AG04450 (cell line): ENCODE data around the gene DCAF8. TPM values are rescaled to one million over a fixed set of nuclear protein-coding genes. Genes with fewer than 3 reads are reported as not detected.

Source experiments
- CTCF ChIA-PET: fragments of 300-600, 350-600 bp; formaldehyde crosslinking; extraction: SDS; loops from one replicate; lab custom pipeline; 2022; ENCODE audit warnings: antibody characterized with exemption, inconsistent platforms; lab: Charles Lee
- POLR2A ChIA-PET: fragments of 350-600 bp; formaldehyde crosslinking; extraction: SDS; loops from one replicate; lab custom pipeline; 2021; ENCODE audit warnings: antibody characterized with exemption, inconsistent platforms; lab: Yijun Ruan, JAX
- DNase-seq: peaks from one replicate; pipeline ENCODE4 v3.0.0-alpha.2; 2011; ENCODE audit warnings: low read depth, low spot score
- H3K27ac ChIP-seq: one replicate; pipeline ENCODE4 v1.5.1; 2012; ENCODE audit warnings: low read depth, low read length, control low read depth
- H3K27me3 ChIP-seq: one replicate; pipeline ENCODE4 v1.6.0; 2012; ENCODE audit warnings: low read length; ENCODE audit not compliant: control insufficient read depth, insufficient read depth
- H3K4me3 ChIP-seq: 2 replicates; pipeline ENCODE4 v1.5.1; 2011; ENCODE audit warnings: mild to moderate bottlenecking, low read depth, low read length, control low read depth
- H3K9me3 ChIP-seq: 2 replicates; pipeline ENCODE4 v1.5.1; 2012; ENCODE audit warnings: low read length; ENCODE audit not compliant: control insufficient read depth, insufficient read depth
- CTCF ChIP-seq: IDR thresholded peaks from 2 replicates; pipeline ENCODE4 v1.5.1; 2011; ENCODE audit warnings: low read depth, low read length, control low read depth, inconsistent platforms
- polyA plus RNA-seq: library from polyadenylated mRNA; depleted of rRNA; stranded (reverse); fragments of >200 nt; gene quantifications from 2 replicates; pipeline ENCODE4 v1.2.3, GENCODE V29; 2011

The DCAF8 gene
- polyA plus RNA-seq, 1 experiment = 108 TPM

- DNase-seq = no peak
- ChIA-PET CTCF (interaction anchor here (2.1 to 9.2 kb wide), 3 partner anchors 11 to 43 kb away, joined by 11 to 130 read pairs (median 22); no protein-coding TSS in a partner anchor), POLR2A (interaction anchor here (0.9 to 1.1 kb wide), 2 partner anchors 10 kb away, joined by 3 to 4 read pairs; no protein-coding TSS in a partner anchor)
- no peak for TF ChIP-seq CTCF
- Histone ChIP-seq H3K9me3 (peaks cover 2% of the 10 kb centered on the region; the same call in 1 of the 2 replicates), H3K27me3 (no peaks in the 10 kb centered on the region), H3K4me3 (peak overlapping the region; percentile 11), H3K27ac (peak overlapping the region; percentile 31)
These were observed 53.6 kb downstream of the DCAF8 start for GRCh38 chr1:160208557-160209320.

- POLR2A ChIA-PET = interaction anchor here (0.9 kb wide), 1 partner anchor 11 kb away, joined by 3 read pairs; no protein-coding TSS in a partner anchor
- Histone ChIP-seq H3K9me3 (peaks cover 2% of the 10 kb centered on the region; the same call in 1 of the 2 replicates), H3K27ac (peak overlapping the region; percentile 31), H3K4me3 (no peak overlapping the region; the same call in 1 of the 2 replicates), H3K27me3 (no peaks in the 10 kb centered on the region)
- no peak for TF ChIP-seq CTCF
- CTCF ChIA-PET = interaction anchor here (2.1 to 9.2 kb wide), 3 partner anchors 11 to 44 kb away, joined by 11 to 130 read pairs (median 22); no protein-coding TSS in a partner anchor
- DNase-seq = no peak
These were observed 54.4 kb downstream of the DCAF8 start for GRCh38 chr1:160207771-160208556.

GRCh38 chr1:160207118-160207650 lies 55.2 kb downstream of the DCAF8 start:
- H3K9me3 ChIP-seq = peaks cover 2% of the 10 kb centered on the region; the same call in 1 of the 2 replicates
- H3K27ac ChIP-seq = peak overlapping the region; percentile 75
- H3K27me3 ChIP-seq = no peaks in the 10 kb centered on the region
- peak overlapping the region; percentile 95 for H3K4me3 ChIP-seq
- ChIA-PET CTCF (interaction anchor here (0.6 to 9.2 kb wide), 5 partner anchors 12 to 45 kb away, joined by 3 to 130 read pairs (median 11); no protein-coding TSS in a partner anchor), POLR2A (interaction anchor here (0.8 to 1.0 kb wide), 2 partner anchors 12 to 55 kb away, joined by 3 read pairs; partner anchors contain the start of gene DCAF8)
- no peak for DNase-seq
- no peak for TF ChIP-seq CTCF

GRCh38 chr1:160206421-160207117 lies 55.8 kb downstream of the DCAF8 start:
- DNase-seq = peak; percentile 70
- H3K4me3 ChIP-seq = peak overlapping the region; percentile 95
- H3K9me3 ChIP-seq = peaks cover 2% of the 10 kb centered on the region; the same call in 1 of the 2 replicates
- ChIA-PET CTCF (interaction anchor here (0.6 to 9.2 kb wide), 6 partner anchors 13 to 46 kb away, joined by 3 to 130 read pairs (median 8); no protein-coding TSS in a partner anchor), POLR2A (interaction anchor here (0.8 to 1.0 kb wide), 2 partner anchors 13 to 56 kb away, joined by 3 read pairs; partner anchors contain the start of gene DCAF8)
- TF ChIP-seq CTCF = no peak
- H3K27me3 ChIP-seq = no peaks in the 10 kb centered on the region
- H3K27ac ChIP-seq = peak overlapping the region; percentile 75
